Peyer's patch (tissue), 4 donors: ENCODE measurements around the gene TRMT10C. TPM values are rescaled to one million over a fixed set of nuclear protein-coding genes. Genes with fewer than 3 reads are reported as not detected.

Source experiments
- DNase-seq, 3 donors: peaks; one replicate each; pipeline ENCODE4 v3.0.0-alpha.2; 2017 to 2019
- H3K27ac ChIP-seq, 4 donors: fragments of 200-600 bp; sonication (generic); one replicate each; pipeline ENCODE4 v1.5.1; 2016 to 2019
- H3K27me3 ChIP-seq, 2 donors: fragments of 200-600 bp; sonication (generic); one replicate each; pipeline ENCODE4 v1.5.1; 2019
- H3K36me3 ChIP-seq, 3 donors: fragments of 200-600 bp; sonication (generic); one replicate each; pipeline ENCODE4 v1.5.1; 2016 to 2019
- H3K4me1 ChIP-seq, 4 donors: fragments of 200-600 bp; sonication (generic); one replicate each; pipeline ENCODE4 v1.5.1; 2016 to 2019
- H3K4me3 ChIP-seq, 4 donors: fragments of 200-600 bp; sonication (generic); 1 replicate in 3 of 4; 2 replicates in 1 of 4; pipeline ENCODE4 v1.5.1; 2016 to 2019; ENCODE audit warnings: mild to moderate bottlenecking in 1 of 4
- H3K9me3 ChIP-seq, 4 donors: fragments of 200-600 bp; sonication (generic); one replicate each; pipeline ENCODE4 v1.5.1; 2016 to 2019; ENCODE audit warnings: mild to moderate bottlenecking in 1 of 4
- POLR2A ChIP-seq, 2 donors: fragments of 450-650 bp; IDR thresholded peaks; one replicate each; pipeline ENCODE4 v1.5.1; 2017; ENCODE audit warnings: antibody characterized with exemption in 2 of 2, mild to moderate bottlenecking in 2 of 2, moderate library complexity in 2 of 2
- total RNA-seq, 4 donors: library from RNA; depleted of rRNA; stranded (reverse); fragments of >200 nt; gene quantifications; one replicate each; pipeline ENCODE4 v1.1.0, GENCODE V29; 2016
- TF ChIP-seq, protein P1 (sequence below), 6 experiments: fragments of 450-650 bp in 4 of 6; fragments of 200-600 bp in 2 of 6; sonication (generic) in 1 of 6; IDR thresholded peaks; one replicate each; pipeline ENCODE4 v1.5.1; 2017 to 2019; ENCODE audit warnings: antibody characterized with exemption in 6 of 6, mild to moderate bottlenecking in 3 of 6, moderate library complexity in 1 of 6

TRMT10C gene
- total RNA-seq, 4 donors from 2014 or later, result 8.5 to 28.9 (median 13.1) TPM

DNA sequence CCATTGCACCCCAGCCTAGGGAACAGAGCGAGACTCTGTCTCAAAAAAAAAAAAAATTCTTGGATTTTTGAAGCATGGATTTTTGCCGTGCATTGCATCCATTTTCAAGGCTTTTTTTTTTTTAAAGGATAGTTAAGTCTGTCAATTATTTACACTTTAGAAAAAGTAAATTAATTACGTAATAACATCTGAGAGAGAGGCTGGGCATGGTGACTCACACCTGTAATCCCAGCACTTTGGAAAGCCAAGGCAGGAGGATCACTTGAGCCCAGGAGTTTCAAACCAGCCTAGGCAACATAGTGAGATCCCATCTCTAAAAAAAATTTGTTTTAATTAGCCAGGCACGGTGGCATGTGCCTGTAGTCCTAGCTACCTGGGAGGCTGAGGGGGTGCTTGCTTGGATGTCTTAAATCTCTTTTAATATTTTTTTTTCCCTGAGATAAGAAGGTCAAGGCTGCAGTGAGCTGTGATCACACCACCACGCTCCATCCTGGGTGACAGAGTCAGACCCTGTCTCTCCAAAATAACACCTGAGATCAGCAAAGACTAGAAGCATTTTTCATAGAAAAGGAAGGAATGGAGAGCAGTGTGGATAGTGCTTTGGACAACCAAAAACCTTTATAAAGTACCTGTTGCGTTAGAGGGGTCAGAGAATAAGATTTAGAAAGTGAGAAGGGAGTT is 41.8 kb upstream of the TRMT10C start:
- DNase-seq, result peak in 1 of 3 donors; percentile 53
- Histone ChIP-seq H3K4me1 (no peaks in the 10 kb centered on the region), H3K4me3 (no peak overlapping the region), H3K27ac (peak overlapping the region in 1 of 4 donors; percentile 7), H3K27me3 (no peaks in the 10 kb centered on the region), H3K36me3 (no peaks in the 10 kb centered on the region), H3K9me3 (no peaks in the 10 kb centered on the region)
- TF ChIP-seq, protein P1, sequence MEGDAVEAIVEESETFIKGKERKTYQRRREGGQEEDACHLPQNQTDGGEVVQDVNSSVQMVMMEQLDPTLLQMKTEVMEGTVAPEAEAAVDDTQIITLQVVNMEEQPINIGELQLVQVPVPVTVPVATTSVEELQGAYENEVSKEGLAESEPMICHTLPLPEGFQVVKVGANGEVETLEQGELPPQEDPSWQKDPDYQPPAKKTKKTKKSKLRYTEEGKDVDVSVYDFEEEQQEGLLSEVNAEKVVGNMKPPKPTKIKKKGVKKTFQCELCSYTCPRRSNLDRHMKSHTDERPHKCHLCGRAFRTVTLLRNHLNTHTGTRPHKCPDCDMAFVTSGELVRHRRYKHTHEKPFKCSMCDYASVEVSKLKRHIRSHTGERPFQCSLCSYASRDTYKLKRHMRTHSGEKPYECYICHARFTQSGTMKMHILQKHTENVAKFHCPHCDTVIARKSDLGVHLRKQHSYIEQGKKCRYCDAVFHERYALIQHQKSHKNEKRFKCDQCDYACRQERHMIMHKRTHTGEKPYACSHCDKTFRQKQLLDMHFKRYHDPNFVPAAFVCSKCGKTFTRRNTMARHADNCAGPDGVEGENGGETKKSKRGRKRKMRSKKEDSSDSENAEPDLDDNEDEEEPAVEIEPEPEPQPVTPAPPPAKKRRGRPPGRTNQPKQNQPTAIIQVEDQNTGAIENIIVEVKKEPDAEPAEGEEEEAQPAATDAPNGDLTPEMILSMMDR (IDR thresholded peaks at IDR 0.05), result no peak
- no peak for TF ChIP-seq POLR2A (IDR thresholded peaks at IDR 0.05)

DNA sequence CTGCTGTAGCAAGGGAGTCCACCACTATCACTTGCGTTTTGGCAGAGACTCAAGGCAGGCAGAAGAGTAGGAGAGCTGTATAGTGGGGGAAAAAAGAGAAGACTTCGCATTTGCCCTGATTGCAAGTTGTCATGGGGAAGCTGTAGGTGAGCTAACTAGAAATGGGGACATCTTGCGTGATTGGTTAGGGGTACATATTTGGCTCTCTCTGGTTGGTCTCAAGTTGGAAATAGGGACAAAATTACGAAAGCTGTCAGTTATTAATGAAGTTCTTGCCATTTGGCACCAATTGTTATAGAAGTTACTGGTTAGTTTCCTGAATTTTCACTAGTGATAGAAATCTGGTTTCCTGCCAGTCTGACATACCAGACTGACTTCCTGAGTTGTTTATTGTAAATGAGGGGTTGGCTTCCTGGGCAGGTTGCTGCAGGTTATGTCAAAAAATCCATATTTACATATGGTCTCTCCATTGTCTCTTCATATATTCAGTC is 40.4 kb upstream of the TRMT10C start:
- H3K27ac ChIP-seq, result peak overlapping the region in 1 of 4 donors; percentile 50

DNA sequence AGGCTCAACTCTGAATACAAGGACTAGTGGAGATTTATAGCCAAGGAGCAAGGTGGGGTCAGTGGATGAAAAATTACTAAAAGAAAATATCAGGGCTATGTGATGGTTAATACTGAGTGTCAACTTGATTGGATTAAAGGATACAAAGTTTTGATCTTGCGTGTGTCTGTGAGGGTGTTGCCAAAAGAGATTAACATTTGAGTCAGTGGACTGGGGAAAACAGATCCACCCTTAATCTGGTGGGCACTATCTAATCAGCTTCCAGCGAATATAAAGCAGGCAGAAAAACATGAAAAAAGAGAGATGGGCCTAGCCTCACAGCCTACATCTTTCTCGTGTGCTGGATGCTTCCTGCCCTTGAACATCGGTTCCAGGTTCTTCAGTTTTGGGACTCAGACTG is 34.2 kb upstream of the TRMT10C start:
- TF ChIP-seq, protein P1 (IDR thresholded peaks at IDR 0.05), result no peak
- TF ChIP-seq POLR2A (IDR thresholded peaks at IDR 0.05), result no peak
- DNase-seq, result no peak
- Histone ChIP-seq H3K27ac (no peak overlapping the region), H3K9me3 (no peaks in the 10 kb centered on the region), H3K4me3 (no peak overlapping the region), H3K4me1 (no peaks in the 10 kb centered on the region), H3K36me3 (no peaks in the 10 kb centered on the region), H3K27me3 (no peaks in the 10 kb centered on the region)

More for the DNA sequence above, 40.4 kb upstream of the TRMT10C start:
- H3K36me3 ChIP-seq, result no peaks in the 10 kb centered on the region
- TF ChIP-seq, protein P1 (IDR thresholded peaks at IDR 0.05), result no peak
- TF ChIP-seq POLR2A (IDR thresholded peaks at IDR 0.05), result no peak
- H3K4me1 ChIP-seq, result no peaks in the 10 kb centered on the region
- no peak overlapping the region for H3K4me3 ChIP-seq
- DNase-seq, result no peak
- H3K9me3 ChIP-seq, result no peaks in the 10 kb centered on the region
- no peaks in the 10 kb centered on the region for H3K27me3 ChIP-seq

DNA sequence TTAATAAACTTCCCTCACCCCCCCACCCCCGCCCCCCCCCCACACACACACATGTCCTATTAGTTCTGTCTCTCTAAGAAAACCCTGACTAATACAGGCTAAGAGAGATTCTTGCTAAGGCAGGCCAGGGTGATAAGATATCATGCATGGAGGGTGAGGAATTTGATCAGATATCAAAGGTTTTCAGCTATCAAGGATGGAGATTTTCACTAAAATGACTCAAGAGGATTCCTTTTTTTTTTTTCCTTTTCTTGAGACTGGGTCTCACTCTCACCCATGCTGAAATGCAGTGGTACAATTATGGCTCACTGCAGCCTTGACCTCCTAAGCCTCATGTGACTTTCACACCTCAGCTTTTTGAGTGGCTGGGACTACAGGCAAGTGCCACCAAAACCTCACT is 33.8 kb upstream of the TRMT10C start:
- Histone ChIP-seq H3K27ac (no peak overlapping the region), H3K4me1 (no peaks in the 10 kb centered on the region), H3K9me3 (no peaks in the 10 kb centered on the region), H3K27me3 (no peaks in the 10 kb centered on the region), H3K36me3 (no peaks in the 10 kb centered on the region), H3K4me3 (no peak overlapping the region)
- TF ChIP-seq, protein P1 (IDR thresholded peaks at IDR 0.05), result no peak
- no peak for TF ChIP-seq POLR2A (IDR thresholded peaks at IDR 0.05)
- no peak for DNase-seq

DNA sequence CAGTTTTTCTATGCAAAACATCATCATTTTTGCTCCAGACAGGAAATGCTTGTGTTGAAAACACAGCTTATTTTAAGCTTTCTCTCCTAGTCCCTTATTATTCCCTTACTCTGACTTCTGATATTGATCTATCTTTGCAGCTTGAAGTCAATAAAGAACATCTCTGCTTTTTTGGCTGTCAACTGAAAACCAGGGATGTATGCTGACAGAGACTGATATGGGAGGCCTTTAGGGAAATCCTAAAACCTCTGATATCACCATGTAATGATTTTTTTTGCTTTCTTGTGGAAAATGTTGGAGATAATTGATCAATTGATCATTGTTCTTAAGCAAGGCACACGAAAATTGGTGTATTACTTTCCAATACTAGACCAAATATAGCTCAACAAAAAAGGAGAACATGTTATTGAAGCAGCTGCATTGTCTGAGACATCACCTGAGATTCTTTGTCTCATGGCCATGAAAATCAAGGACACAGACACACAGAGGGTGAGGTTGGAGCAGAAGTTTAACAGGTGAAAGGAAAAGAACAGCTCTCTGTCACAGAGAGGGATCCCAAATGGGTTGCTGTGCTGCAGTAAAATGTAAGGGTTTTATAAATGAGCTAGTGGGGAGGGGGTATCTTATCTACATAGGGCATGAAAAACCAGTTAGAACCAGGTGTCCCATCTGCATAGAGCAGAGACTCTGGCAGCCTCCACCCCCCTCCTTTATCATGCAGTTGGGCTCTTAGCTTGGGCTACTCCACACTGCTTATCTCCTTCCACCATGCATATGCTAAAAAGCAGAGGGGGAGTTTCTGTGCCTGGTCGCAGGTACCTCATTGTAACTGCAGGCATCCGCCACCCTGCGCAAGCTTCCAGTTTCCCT is 31.6 kb upstream of the TRMT10C start:
- TF ChIP-seq, protein P1 (IDR thresholded peaks at IDR 0.05), result no peak
- TF ChIP-seq POLR2A (IDR thresholded peaks at IDR 0.05), result no peak
- Histone ChIP-seq H3K4me3 (no peak overlapping the region), H3K9me3 (no peaks in the 10 kb centered on the region), H3K36me3 (no peaks in the 10 kb centered on the region), H3K27ac (no peak overlapping the region), H3K4me1 (no peaks in the 10 kb centered on the region), H3K27me3 (no peaks in the 10 kb centered on the region)
- no peak for DNase-seq
